Measurements from ENCODE around the gene ATP6V1E1. TPM values are rescaled to one million over a fixed set of nuclear protein-coding genes. Genes with fewer than 3 reads are reported as not detected.
"Not testable (repeated sequence)": the region's sequence is repeated elsewhere in the genome, so short reads cannot be mapped to it uniquely, and the experiment has no call there.

The ATP6V1E1 gene
- 10 to 100 TPM; 38.1 to 58.7 TPM for total RNA-seq

GRCh38 chr22:17628406-17629172 lies at the start of gene ATP6V1E1:
TSS of gene ATP6V1E1 (minus strand) at chr22:17628749. CDS start at chr22:17628635, 114 bp downstream.
- Histone ChIP-seq H3K9me3 (no peaks in the 10 kb centered on the region), H3K36me3 (replicated peaks in 1 of 2; ENCODE audit: insufficient read depth in 1 of 2, low read depth in 2 of 2) (no peaks in the 10 kb centered on the region), H3K27me3 (no peaks in the 10 kb centered on the region), H3K4me3 (peak within 1 kb of the TSS; percentile 90 to 100), H3K27ac (peak within 1 kb of the TSS; percentile 72 to 96 (median 85)), H3K4me1 (peaks cover 26% of the 10 kb centered on the region)
- WGBS, 2 donors, result 0% methylated on average over 21 to 45 of the region's 45 CpGs
- peak; percentile 100 for ATAC-seq
- peak; percentile 95 to 97 (median 97) for DNase-seq
- TF ChIP-seq, protein P1, sequence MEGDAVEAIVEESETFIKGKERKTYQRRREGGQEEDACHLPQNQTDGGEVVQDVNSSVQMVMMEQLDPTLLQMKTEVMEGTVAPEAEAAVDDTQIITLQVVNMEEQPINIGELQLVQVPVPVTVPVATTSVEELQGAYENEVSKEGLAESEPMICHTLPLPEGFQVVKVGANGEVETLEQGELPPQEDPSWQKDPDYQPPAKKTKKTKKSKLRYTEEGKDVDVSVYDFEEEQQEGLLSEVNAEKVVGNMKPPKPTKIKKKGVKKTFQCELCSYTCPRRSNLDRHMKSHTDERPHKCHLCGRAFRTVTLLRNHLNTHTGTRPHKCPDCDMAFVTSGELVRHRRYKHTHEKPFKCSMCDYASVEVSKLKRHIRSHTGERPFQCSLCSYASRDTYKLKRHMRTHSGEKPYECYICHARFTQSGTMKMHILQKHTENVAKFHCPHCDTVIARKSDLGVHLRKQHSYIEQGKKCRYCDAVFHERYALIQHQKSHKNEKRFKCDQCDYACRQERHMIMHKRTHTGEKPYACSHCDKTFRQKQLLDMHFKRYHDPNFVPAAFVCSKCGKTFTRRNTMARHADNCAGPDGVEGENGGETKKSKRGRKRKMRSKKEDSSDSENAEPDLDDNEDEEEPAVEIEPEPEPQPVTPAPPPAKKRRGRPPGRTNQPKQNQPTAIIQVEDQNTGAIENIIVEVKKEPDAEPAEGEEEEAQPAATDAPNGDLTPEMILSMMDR (IDR thresholded peaks at IDR 0.05), result no peak
- peak; percentile 52 to 85 (median 85) for TF ChIP-seq POLR2A (IDR thresholded peaks at IDR 0.05)
- intact Hi-C loops (cut with DNase I), result no loop called here

GRCh38 chr22:17675584-17675983 lies 47.0 kb upstream of the ATP6V1E1 start:
- H3K4me1 ChIP-seq, result no peaks in the 10 kb centered on the region
- H3K9me3 ChIP-seq, result no peaks in the 10 kb centered on the region
- TF ChIP-seq, protein P1 (IDR thresholded peaks at IDR 0.05), result no peak
- TF ChIP-seq POLR2A (IDR thresholded peaks at IDR 0.05), result no peak
- WGBS, 2 donors, result 36 to 58% methylated on average over 1 of the region's 1 CpG
- no peak for DNase-seq
- no peak overlapping the region for H3K4me3 ChIP-seq
- no peak for ATAC-seq
- H3K36me3 ChIP-seq (replicated peaks in 1 of 2; ENCODE audit: insufficient read depth in 1 of 2, low read depth in 2 of 2), result no peaks in the 10 kb centered on the region
- intact Hi-C loops (cut with DNase I), result no loop called here
- no peaks in the 10 kb centered on the region for H3K27me3 ChIP-seq
- H3K27ac ChIP-seq, result no peak overlapping the region

- WGBS, 2 donors, result 95 to 97% methylated on average over 7 of the region's 7 CpGs
- H3K27me3 ChIP-seq, result no peaks in the 10 kb centered on the region
- no peak overlapping the region for H3K27ac ChIP-seq
- intact Hi-C loops (cut with DNase I), result no loop called here
- H3K4me1 ChIP-seq, result no peaks in the 10 kb centered on the region
- no peaks in the 10 kb centered on the region for H3K36me3 ChIP-seq (replicated peaks in 1 of 2; ENCODE audit: insufficient read depth in 1 of 2, low read depth in 2 of 2)
- no peaks in the 10 kb centered on the region for H3K9me3 ChIP-seq
- ATAC-seq, result no peak
- TF ChIP-seq, protein P1 (IDR thresholded peaks at IDR 0.05), result no peak
- TF ChIP-seq POLR2A (IDR thresholded peaks at IDR 0.05), result no peak
- H3K4me3 ChIP-seq, result no peak overlapping the region
- DNase-seq, result no peak
These were observed 45.6 kb upstream of the ATP6V1E1 start for GRCh38 chr22:17674152-17674551.

GRCh38 chr22:17672417-17672991 lies 44.0 kb upstream of the ATP6V1E1 start:
- Histone ChIP-seq H3K27me3 (no peaks in the 10 kb centered on the region), H3K36me3 (replicated peaks in 1 of 2; ENCODE audit: insufficient read depth in 1 of 2, low read depth in 2 of 2) (no peaks in the 10 kb centered on the region), H3K4me1 (no peaks in the 10 kb centered on the region), H3K4me3 (no peak overlapping the region), H3K27ac (no peak overlapping the region), H3K9me3 (no peaks in the 10 kb centered on the region)
- ATAC-seq (no peak), DNase-seq (no peak)
- 89 to 93% methylated on average over 2 of the region's 2 CpGs for WGBS, 2 donors
- intact Hi-C loops (cut with DNase I), result no loop called here
- TF ChIP-seq, protein P1 (IDR thresholded peaks at IDR 0.05), result no peak
- no peak for TF ChIP-seq POLR2A (IDR thresholded peaks at IDR 0.05)

DNA sequence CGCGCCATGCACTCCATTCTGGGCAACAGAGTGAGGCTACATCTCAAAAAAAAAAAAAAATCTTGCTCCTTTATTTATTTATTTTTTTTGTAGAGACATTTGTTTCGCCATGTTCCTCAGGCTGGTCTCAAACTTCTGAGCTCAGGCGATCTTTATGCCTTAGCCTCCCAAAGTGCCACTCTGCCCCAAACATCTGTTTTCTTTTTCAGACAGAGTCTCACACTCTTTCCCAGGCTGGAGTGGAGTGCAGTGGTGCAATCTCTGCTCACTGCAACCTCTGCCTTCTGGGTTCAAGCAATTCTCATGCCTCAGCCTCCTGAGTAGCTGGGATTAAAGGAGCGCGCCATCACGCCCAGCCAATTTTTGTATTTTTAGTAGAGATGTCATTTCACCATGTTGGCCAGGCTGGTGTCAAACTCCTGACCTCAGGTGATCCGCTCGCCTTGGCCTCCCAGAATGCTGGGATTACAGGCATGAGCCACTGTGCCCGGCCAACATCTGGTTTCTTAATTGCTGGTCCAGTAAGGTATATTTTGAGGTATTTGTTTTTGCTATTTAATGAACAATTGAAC lies 43.1 kb upstream of the ATP6V1E1 start:
- H3K36me3 ChIP-seq (replicated peaks in 1 of 2; ENCODE audit: insufficient read depth in 1 of 2, low read depth in 2 of 2); H3K27ac ChIP-seq; H3K9me3 ChIP-seq; intact Hi-C loops (cut with DNase I); ATAC-seq; H3K27me3 ChIP-seq; DNase-seq; H3K4me1 ChIP-seq; H3K4me3 ChIP-seq: not testable (repeated sequence)
- WGBS, 2 donors, result 96 to 97% methylated on average over 10 of the region's 10 CpGs

Measured in body of pancreas (tissue), 4 donors.